Mammary epithelial cell (primary cell): Measurements from ENCODE around the gene KIAA1755.

Source experiments
- EZH2 ChIP-seq: IDR thresholded peaks from 2 replicates; pipeline ENCODE4 v1.6.1; 2012; ENCODE audit warnings: low read length, inconsistent platforms, borderline replicate concordance
- TF ChIP-seq, protein P1 (sequence below), 2 donors: IDR thresholded peaks in 1 of 2; conservative IDR thresholded peaks in 1 of 2; 2 replicates each; pipeline ENCODE4 v1.5.1; 2011 to 2012; ENCODE audit warnings: inconsistent platforms in 2 of 2, low read length in 2 of 2, mild to moderate bottlenecking in 2 of 2, control low read depth in 1 of 2, low read depth in 1 of 2; ENCODE audit not compliant: insufficient read depth in 1 of 2; ENCODE audit errors: extremely low read depth in 1 of 2

GRCh38 chr20:38267901-38268514, 7.5 kb upstream of the KIAA1755 start:
- TF ChIP-seq, protein P1, sequence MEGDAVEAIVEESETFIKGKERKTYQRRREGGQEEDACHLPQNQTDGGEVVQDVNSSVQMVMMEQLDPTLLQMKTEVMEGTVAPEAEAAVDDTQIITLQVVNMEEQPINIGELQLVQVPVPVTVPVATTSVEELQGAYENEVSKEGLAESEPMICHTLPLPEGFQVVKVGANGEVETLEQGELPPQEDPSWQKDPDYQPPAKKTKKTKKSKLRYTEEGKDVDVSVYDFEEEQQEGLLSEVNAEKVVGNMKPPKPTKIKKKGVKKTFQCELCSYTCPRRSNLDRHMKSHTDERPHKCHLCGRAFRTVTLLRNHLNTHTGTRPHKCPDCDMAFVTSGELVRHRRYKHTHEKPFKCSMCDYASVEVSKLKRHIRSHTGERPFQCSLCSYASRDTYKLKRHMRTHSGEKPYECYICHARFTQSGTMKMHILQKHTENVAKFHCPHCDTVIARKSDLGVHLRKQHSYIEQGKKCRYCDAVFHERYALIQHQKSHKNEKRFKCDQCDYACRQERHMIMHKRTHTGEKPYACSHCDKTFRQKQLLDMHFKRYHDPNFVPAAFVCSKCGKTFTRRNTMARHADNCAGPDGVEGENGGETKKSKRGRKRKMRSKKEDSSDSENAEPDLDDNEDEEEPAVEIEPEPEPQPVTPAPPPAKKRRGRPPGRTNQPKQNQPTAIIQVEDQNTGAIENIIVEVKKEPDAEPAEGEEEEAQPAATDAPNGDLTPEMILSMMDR (conservative IDR thresholded peaks at IDR 0.05 in 1 of 2, IDR thresholded peaks at IDR 0.05 in 1 of 2; ENCODE audit: extremely low read depth in 1 of 2, insufficient read depth in 1 of 2, low read depth in 1 of 2, low read length in 2 of 2), result no peak
- TF ChIP-seq EZH2, result no peak
